HepG2 (cell line): ENCODE data around the gene GPATCH8. TPM values are rescaled to one million over a fixed set of nuclear protein-coding genes. Genes with fewer than 3 reads are reported as not detected.

Experiments used
- ELF1 ChIP-seq: sonication (generic); formaldehyde crosslinking; IDR thresholded peaks from 2 replicates; pipeline ENCODE4 v1.4.0; 2020; ENCODE audit warnings: missing genetic modification reagents
- HNRNPK ChIP-seq: fragments of 200-400 bp; formaldehyde crosslinking; IDR thresholded peaks from 2 replicates; pipeline ENCODE4 v1.6.1; 2018; ENCODE audit warnings: low read length, low read depth, moderate library complexity, mild to moderate bottlenecking; ENCODE audit not compliant: poor library complexity, severe bottlenecking
- MYNN ChIP-seq: sonication (generic); formaldehyde crosslinking; IDR thresholded peaks from 2 replicates; pipeline ENCODE4 v1.4.0; 2020; ENCODE audit warnings: mild to moderate bottlenecking, low read depth, missing genetic modification reagents
- SNAPC2 ChIP-seq: sonication (generic); formaldehyde crosslinking; IDR thresholded peaks from 2 replicates; pipeline ENCODE4 v1.8.1; 2022; ENCODE audit warnings: mild to moderate bottlenecking, missing genetic modification reagents
- ZFP90 ChIP-seq: sonication (generic); formaldehyde crosslinking; IDR thresholded peaks from 2 replicates; pipeline ENCODE4 v1.8.0; 2022; ENCODE audit warnings: missing genetic modification reagents, mild to moderate bottlenecking, inconsistent platforms, borderline replicate concordance
- ZNF17 ChIP-seq: sonication (generic); formaldehyde crosslinking; IDR thresholded peaks from 2 replicates; pipeline ENCODE4 v1.5.0; 2020; ENCODE audit warnings: mild to moderate bottlenecking, missing genetic modification reagents
- ZNF3 ChIP-seq: IDR thresholded peaks from 2 replicates; pipeline ENCODE4 v1.7.0; 2017; ENCODE audit warnings: inconsistent platforms
- ZNF441 ChIP-seq: sonication (generic); formaldehyde crosslinking; IDR thresholded peaks from 2 replicates; pipeline ENCODE4 v1.7.0; 2021; ENCODE audit warnings: missing genetic modification reagents, borderline replicate concordance
- ZNF615 ChIP-seq: sonication (generic); formaldehyde crosslinking; IDR thresholded peaks from 2 replicates; pipeline ENCODE4 v1.5.0; 2020; ENCODE audit warnings: mild to moderate bottlenecking, missing genetic modification reagents, borderline replicate concordance
- ZSCAN30 ChIP-seq: sonication (generic); formaldehyde crosslinking; IDR thresholded peaks from 2 replicates; pipeline ENCODE4 v1.5.0; 2020; ENCODE audit warnings: mild to moderate bottlenecking, missing genetic modification reagents
- polyA plus RNA-seq, 8 experiments: library from polyadenylated mRNA; depleted of rRNA in 3 of 8; stranded (reverse) in 7 of 8; unstranded in 1 of 8; fragments of >200 nt; fragmentation: Illumina TruSeq in 4 of 8; extraction: Trizol in 4 of 8; gene quantifications; 2 replicates each; pipeline versions ENCODE4 v1.2.1 to v1.2.3, GENCODE V29; 2011 to 2016; ENCODE audit warnings: low read depth in 4 of 8, missing spikeins in 1 of 8, mixed read lengths in 1 of 8; ENCODE audit not compliant: insufficient read depth in 1 of 8
- total RNA-seq, 5 experiments: library from RNA; depleted of rRNA; stranded (reverse); fragments of >200 nt; fragmentation: Illumina TruSeq; extraction: Trizol; gene quantifications; 2 replicates each; pipeline ENCODE4 v1.2.3, GENCODE V29; 2016; ENCODE audit warnings: low read depth in 1 of 5
- TF ChIP-seq, protein P1 (sequence below): sonication (generic); formaldehyde crosslinking; conservative IDR thresholded peaks from 2 replicates; pipeline ENCODE4 v1.8.0; 2022; ENCODE audit warnings: low read depth, missing genetic modification reagents
- TF ChIP-seq, protein P2 (sequence below): sonication (generic); formaldehyde crosslinking; IDR thresholded peaks from 2 replicates; pipeline ENCODE4 v1.4.0; 2020; ENCODE audit warnings: mild to moderate bottlenecking, low read depth, missing genetic modification reagents

Gene GPATCH8
- total and polyA plus RNA-seq, 2 of the 13 experiments (the other 11 are each of a cell fraction or from before 2014, with no cell fraction given) = 20.7 to 21.5 TPM

DNA sequence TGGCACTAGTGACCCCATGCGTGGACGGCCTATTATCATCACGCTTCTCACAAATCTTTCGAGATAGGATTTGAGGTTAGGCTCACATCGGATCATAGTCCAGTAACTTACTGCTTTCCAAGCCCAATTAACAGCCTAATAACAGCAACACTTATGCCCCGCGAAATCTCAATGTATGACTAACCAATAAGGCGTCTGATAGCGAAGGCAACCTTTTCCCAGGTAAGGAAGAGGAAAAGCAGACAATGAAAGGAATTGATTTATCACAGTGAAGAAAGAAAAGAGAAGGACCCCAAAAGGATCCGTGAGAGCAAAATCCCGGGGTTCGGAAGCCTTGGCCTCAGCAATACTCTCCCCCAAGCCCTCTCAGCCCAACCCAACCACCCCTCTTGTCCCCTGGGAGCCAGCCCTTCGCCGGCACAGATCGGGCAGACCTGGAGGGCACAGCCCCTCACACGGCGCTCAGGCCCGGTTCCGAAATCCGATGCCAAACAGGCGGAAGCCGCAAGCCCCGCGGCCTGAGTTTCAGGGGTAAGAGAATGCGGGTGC, 534 bp downstream of the GPATCH8 start (continued):
- TF ChIP-seq, protein P1, sequence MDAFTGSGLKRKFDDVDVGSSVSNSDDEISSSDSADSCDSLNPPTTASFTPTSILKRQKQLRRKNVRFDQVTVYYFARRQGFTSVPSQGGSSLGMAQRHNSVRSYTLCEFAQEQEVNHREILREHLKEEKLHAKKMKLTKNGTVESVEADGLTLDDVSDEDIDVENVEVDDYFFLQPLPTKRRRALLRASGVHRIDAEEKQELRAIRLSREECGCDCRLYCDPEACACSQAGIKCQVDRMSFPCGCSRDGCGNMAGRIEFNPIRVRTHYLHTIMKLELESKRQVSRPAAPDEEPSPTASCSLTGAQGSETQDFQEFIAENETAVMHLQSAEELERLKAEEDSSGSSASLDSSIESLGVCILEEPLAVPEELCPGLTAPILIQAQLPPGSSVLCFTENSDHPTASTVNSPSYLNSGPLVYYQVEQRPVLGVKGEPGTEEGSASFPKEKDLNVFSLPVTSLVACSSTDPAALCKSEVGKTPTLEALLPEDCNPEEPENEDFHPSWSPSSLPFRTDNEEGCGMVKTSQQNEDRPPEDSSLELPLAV (CRISPR knock-in tag) = no peak
- 0 out of 2 replicates have a peak, but pooled peaks have one; percentile 44 for TF ChIP-seq ZNF441
- peak; percentile 96 for TF ChIP-seq ZSCAN30 (CRISPR knock-in tag)
- TF ChIP-seq ZNF3 (CRISPR knock-in tag) = 0 out of 2 replicates have a peak, but pooled peaks have one; percentile 58
- 0 out of 2 replicates have a peak, but pooled peaks have one; percentile 87 for TF ChIP-seq ZNF615
- TF ChIP-seq ELF1 (CRISPR knock-in tag) = 0 out of 2 replicates have a peak, but pooled peaks have one; percentile 41
- peak; percentile 23 for TF ChIP-seq HNRNPK
- peak; percentile 56 for TF ChIP-seq MYNN (CRISPR knock-in tag)
- TF ChIP-seq ZFP90 (CRISPR knock-in tag) = no peak
- TF ChIP-seq SNAPC2 (CRISPR knock-in tag) = no peak
- 0 out of 2 replicates have a peak, but pooled peaks have one; percentile 67 for TF ChIP-seq ZNF17
- TF ChIP-seq, protein P2, sequence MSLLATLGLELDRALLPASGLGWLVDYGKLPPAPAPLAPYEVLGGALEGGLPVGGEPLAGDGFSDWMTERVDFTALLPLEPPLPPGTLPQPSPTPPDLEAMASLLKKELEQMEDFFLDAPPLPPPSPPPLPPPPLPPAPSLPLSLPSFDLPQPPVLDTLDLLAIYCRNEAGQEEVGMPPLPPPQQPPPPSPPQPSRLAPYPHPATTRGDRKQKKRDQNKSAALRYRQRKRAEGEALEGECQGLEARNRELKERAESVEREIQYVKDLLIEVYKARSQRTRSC (CRISPR knock-in tag) = no peak; the same call in 1 of the 2 replicates
